ENCODE measurements around the gene RCC1. TPM values are rescaled to one million over a fixed set of nuclear protein-coding genes. Genes with fewer than 3 reads are reported as not detected.
"Not testable (repeated sequence)": the region's sequence is repeated elsewhere in the genome, so short reads cannot be mapped to it uniquely, and the experiment has no call there.

RCC1 gene
- total and polyA plus RNA-seq, 7 donors, result 7.0 to 81.6 (median 14.0) TPM

DNA sequence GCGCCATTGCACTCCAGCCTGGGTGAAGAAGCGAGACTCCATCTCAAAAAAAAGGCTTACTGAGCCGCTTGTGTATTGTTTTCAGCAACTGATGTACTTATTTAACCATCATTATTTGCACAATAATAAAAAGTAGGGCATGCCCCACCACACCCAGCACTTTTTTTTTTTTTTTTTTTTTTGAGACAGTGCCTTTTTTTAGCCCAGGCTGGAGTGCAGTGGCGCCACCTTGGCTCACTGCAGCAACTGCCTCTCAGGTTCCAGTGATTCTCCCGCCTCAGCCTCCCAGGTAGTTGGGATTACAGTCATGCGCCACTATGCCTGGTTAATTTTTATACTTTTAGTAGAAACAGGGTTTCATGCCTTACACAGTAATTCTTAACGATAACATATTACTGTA lies 34.8 kb downstream of the RCC1 start:
- TF ChIP-seq, protein P1, sequence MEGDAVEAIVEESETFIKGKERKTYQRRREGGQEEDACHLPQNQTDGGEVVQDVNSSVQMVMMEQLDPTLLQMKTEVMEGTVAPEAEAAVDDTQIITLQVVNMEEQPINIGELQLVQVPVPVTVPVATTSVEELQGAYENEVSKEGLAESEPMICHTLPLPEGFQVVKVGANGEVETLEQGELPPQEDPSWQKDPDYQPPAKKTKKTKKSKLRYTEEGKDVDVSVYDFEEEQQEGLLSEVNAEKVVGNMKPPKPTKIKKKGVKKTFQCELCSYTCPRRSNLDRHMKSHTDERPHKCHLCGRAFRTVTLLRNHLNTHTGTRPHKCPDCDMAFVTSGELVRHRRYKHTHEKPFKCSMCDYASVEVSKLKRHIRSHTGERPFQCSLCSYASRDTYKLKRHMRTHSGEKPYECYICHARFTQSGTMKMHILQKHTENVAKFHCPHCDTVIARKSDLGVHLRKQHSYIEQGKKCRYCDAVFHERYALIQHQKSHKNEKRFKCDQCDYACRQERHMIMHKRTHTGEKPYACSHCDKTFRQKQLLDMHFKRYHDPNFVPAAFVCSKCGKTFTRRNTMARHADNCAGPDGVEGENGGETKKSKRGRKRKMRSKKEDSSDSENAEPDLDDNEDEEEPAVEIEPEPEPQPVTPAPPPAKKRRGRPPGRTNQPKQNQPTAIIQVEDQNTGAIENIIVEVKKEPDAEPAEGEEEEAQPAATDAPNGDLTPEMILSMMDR (IDR thresholded peaks at IDR 0.05), result no peak
- 76 to 88% (median 79%) methylated on average over 7 of the region's 7 CpGs for WGBS, 3 donors
- intact Hi-C loops (cut with DNase I), result no loop called here

DNA sequence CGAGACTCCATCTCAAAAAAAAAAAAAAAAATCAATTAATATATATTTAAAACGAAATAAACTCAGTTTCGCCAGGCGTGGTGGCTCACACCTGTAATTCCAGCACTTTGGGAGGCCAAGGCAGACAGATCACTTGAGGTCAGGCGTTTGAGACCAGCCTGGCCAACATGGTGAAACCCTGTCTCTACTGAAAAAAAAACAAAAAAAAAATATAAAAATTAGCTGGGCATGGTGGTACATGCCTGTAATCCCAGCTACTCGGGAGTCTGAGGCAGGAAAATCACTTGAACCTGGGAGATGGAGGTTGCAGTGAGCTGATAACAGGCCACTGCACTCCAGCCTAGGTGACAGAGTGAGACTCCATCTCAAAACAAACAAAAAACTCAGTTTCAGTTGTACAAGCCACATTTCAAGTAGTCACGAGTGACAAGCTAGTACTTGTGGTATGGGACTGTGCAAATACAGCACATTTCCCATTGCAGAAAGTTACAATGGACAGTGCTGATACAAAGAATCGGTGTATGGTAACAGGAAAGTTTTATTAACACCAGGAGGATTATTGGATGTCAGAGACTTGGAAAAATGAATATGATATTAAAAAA lies 35.7 kb downstream of the RCC1 start:
- WGBS, 3 donors, result 88 to 93% (median 92%) methylated on average over 8 of the region's 8 CpGs
- H3K4me3 ChIP-seq; ATAC-seq; H3K4me1 ChIP-seq; DNase-seq; H3K27me3 ChIP-seq (ENCODE audit: insufficient read depth in 3 of 3, low read length in 2 of 3); H3K9me3 ChIP-seq; H3K27ac ChIP-seq; intact Hi-C loops (cut with DNase I): not testable (repeated sequence)
- H3K36me3 ChIP-seq (ENCODE audit: insufficient read depth in 1 of 2, low read depth in 1 of 2), result peaks cover 0 to 19% of the 10 kb centered on the region in 2 donors

More for the DNA sequence above, 34.8 kb downstream of the RCC1 start:
- Histone ChIP-seq H3K27me3 (ENCODE audit: insufficient read depth in 3 of 3, low read length in 2 of 3) (no peaks in the 10 kb centered on the region), H3K4me1 (no peaks in the 10 kb centered on the region), H3K9me3 (no peaks in the 10 kb centered on the region), H3K36me3 (ENCODE audit: insufficient read depth in 1 of 2, low read depth in 1 of 2) (peaks cover 2 to 28% of the 10 kb centered on the region in 2 donors), H3K27ac (no peak overlapping the region), H3K4me3 (no peak overlapping the region)
- ATAC-seq, result no peak
- DNase-seq, result no peak

DNA sequence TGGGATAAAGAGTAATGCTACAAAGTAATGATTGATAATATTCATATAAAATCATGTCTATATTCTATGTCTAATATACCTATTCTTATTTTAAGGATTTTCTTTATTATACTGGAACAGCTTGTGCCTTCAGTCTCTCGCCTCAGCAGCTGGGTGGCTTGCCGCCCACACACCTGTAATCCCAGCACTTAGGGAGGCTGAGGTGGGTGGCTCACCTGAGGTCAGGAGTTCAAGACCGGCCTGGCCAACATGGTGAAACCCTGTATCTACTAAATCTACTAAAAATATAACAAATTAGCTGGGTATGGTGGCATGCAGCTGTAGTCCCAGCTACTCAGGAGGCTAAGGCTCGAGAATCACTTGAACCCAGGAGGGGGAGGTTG lies 39.4 kb downstream of the RCC1 start:
- H3K27ac ChIP-seq, result no peak overlapping the region
- ATAC-seq (no peak), DNase-seq (no peak)
- H3K4me3 ChIP-seq, result no peak overlapping the region
- H3K9me3 ChIP-seq, result no peaks in the 10 kb centered on the region
- H3K36me3 ChIP-seq (ENCODE audit: insufficient read depth in 1 of 2, low read depth in 1 of 2), result no peaks in the 10 kb centered on the region
- intact Hi-C loops (cut with DNase I), result no loop called here
- no peaks in the 10 kb centered on the region for H3K4me1 ChIP-seq
- WGBS, 3 donors, result 89 to 96% (median 93%) methylated on average over 4 of the region's 4 CpGs
- TF ChIP-seq, protein P1 (IDR thresholded peaks at IDR 0.05), result no peak
- no peaks in the 10 kb centered on the region for H3K27me3 ChIP-seq (ENCODE audit: insufficient read depth in 3 of 3, low read length in 2 of 3)

DNA sequence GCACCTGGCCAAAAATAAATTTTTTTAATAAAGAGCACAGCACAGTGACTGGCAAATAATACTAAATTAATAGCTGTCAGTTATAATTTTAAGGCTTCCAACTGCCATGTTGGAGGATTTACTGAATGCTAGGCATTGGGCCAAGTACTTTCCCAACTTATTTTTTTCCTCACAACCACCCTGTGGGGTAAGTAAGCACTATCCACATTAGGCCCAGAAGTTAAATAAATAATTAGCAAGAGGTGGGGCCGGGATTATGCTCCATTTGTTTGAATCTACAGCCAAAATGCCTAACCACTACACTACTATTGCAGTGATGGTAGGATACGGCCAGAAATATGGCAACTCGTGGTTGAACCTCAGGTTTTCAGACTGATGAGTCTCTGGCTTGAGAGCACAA lies 42.5 kb downstream of the RCC1 start:
- WGBS, 3 donors, result 79 to 90% (median 85%) methylated on average over 3 of the region's 3 CpGs
- Histone ChIP-seq H3K27ac (no peak overlapping the region), H3K4me1 (no peaks in the 10 kb centered on the region), H3K9me3 (no peaks in the 10 kb centered on the region), H3K36me3 (ENCODE audit: insufficient read depth in 1 of 2, low read depth in 1 of 2) (no peaks in the 10 kb centered on the region), H3K27me3 (ENCODE audit: insufficient read depth in 3 of 3, low read length in 2 of 3) (no peaks in the 10 kb centered on the region), H3K4me3 (no peak overlapping the region)
- TF ChIP-seq, protein P1 (IDR thresholded peaks at IDR 0.05), result no peak
- DNase-seq (no peak), ATAC-seq (no peak)
- intact Hi-C loops (cut with DNase I), result no loop called here

DNA sequence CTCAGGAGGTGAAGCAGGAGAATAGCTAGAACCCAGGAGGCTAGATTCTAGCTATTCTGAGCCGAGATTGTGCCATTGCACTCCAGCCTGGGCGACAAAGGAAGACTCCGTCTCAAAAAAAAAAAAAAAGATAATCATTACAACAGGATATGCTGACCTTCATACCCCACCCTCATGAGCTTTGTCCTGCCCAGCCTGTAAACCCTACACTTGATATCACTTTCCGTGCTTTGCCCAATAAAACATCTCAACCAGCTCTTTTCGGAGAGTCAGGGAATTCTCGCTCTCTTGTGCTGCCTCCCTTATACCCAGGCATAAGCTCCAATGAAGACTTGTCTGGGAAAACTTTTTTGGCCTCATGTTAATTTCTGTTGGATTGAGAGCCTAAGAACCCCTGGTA lies 45.5 kb downstream of the RCC1 start:
- Histone ChIP-seq H3K27me3 (ENCODE audit: insufficient read depth in 3 of 3, low read length in 2 of 3) (no peaks in the 10 kb centered on the region), H3K27ac (no peak overlapping the region), H3K4me1 (peaks cover 7% of the 10 kb centered on the region), H3K9me3 (no peaks in the 10 kb centered on the region), H3K36me3 (ENCODE audit: insufficient read depth in 1 of 2, low read depth in 1 of 2) (peaks cover 0 to 23% of the 10 kb centered on the region in 2 donors), H3K4me3 (no peak overlapping the region)
- intact Hi-C loops (cut with DNase I), result no loop called here
- WGBS, 3 donors, result 91 to 93% (median 93%) methylated on average over 6 of the region's 6 CpGs
- no peak for DNase-seq
- ATAC-seq, result no peak
- TF ChIP-seq, protein P1 (IDR thresholded peaks at IDR 0.05), result no peak

All from psoas muscle (tissue), 8 donors.